HUDEP-2 (cell line): Measurements from ENCODE around the gene TLE6.
"Not testable (repeated sequence)": the region's sequence is repeated elsewhere in the genome, so short reads cannot be mapped to it uniquely, and the experiment has no call there.

Experiments
- DNase-seq, 76 experiments: peaks; one replicate each; lab custom pipeline; 2025; ENCODE audit not compliant: unreplicated experiment in 76 of 76; lab: John Stamatoyannopoulos, UW

TLE6 gene

DNA sequence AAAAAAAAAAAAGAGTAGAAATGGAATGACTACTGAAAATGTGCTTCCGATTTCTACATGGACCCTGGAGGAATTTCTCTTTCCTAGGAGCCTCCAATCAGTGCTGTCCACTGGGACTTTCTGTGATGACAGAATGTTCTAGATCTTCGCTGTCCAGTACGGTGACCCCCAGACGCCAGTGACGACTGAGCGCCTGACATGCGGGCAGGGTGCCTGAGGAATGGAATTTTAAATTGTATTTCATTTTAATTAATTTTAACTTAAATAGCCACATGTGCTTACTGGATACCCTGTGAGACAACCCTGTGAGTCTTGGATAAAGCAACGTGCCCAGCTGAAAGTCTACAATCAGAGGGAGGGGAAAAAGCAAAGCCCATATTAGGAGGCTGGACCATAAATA is 4.1 kb upstream of the TLE6 start:
- no peak for DNase-seq

DNA sequence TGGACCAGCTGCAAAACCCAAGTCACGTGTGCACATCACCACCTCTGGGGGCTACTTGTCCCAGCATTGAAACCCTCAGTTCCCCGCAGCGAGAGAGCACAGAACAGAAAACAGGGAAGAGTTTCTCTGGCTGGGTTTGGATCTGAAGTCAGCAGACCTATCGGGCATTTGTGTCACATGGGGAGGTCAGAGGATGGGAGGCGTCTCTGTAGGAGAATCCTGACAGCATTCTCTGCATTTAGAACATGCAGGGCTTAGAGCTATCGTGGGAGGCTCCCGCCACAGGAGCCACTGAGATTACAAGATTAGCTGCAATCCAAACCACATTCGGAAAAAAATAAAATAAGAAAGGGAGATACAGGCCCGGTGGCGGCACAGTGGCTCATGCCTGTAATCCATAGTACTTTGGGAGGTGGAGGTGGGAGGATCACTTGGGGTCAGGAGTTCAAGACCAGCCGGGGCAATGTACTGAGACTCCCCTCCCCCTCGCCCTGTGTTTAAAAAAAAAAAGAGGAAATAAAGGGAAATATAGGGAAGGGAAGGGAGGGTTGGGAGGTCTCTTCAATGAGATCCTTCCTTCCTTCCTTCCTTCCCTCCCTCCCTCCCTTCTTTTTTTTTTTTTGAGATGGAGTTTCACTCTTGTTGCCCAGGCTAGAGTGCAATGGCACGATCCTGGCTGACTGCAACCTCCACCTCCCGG is 2.9 kb upstream of the TLE6 start:
- peak in 67 of 76 experiments; percentile 22 to 85 (median 55) for DNase-seq

DNA sequence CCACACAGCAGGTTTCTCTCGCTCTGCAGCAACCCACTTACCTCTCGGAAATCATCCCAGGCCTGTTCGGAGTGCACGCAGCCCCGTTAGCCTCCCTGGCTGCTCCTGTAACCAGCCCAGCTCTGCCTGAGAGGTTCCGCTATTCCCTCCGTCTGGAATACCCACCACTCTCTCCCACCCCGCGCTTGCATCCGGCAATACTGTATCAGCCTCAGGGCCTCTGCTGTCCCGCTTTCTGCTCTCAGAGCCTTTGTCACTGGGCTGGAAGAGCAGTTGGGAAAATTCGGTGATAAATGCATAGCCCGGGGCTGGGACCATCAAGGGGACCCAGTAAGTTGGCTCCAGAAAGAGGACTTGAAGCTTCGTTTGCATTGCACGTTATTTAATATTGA is 759 bp upstream of the TLE6 start:
- no peak for DNase-seq

DNA sequence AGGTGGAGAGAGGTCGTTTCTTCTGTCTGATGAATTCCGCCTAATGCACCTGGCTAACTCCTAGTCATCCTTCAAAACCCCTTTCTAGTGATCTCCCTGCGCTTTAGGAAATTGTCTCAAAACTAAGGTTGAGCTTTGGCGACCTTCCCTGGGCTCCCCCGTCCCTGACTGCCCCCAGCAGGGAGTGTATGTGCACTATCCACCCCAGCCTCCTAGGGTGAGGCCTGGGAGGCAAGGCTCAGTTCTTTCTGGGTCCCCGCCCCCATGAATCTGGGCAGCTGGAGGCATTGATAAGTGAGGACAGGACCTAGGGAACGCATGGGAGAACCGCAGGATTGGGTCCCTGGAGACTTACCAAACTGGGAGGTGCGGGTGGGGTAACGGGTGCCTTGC is 378 bp downstream of the TLE6 start:
- DNase-seq = peak in 49 of 76 experiments; percentile 5 to 62 (median 25)

DNA sequence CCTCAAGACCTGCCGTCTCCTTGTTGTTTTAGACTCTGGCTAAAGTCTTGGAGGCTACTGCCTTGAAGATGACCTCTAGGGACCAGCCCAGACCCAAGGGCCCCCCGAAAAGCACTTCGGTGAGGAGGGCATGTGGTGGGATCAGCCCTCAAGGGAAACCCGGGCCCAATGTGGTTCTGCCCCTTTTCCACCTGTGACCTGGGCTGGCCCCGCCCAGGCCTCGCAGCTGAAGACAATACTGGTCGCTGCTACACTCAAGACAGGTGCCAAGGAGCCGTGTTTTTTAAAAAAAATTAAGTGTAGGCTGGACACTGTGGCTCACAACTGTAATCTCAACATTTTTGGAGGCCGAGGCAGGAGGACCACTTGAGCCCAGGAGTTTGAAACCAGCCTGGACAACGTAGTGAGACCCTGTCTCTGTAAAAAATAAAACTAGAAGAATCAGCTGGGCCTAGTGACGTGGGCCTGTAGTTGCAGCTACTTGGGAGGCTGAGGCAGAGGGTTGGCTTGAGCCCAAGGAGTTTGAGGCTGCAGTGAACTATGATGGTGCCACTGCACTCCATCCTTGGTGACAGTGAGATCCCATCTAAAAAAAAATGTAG is 903 bp downstream of the TLE6 start:
- DNase-seq = no peak

DNA sequence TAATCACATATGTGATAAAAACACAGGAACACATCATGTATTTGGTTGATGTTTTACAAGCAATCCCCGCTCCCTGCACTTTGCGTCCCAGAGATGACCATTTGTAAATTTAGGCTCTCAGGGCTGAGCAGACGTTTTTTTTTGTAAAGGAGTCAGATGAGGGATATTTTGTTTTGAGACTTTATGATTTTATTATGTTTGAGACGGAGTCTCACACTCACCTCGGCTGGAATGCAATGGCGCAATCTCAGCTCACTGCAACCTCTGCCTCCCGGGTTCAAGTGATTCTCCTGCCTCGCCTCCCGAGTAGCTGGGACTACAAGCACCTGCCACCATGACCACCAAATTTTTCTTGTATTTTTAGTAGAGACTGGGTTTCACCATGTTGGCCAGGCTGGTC is 1.4 kb downstream of the TLE6 start:
- no peak for DNase-seq

DNA sequence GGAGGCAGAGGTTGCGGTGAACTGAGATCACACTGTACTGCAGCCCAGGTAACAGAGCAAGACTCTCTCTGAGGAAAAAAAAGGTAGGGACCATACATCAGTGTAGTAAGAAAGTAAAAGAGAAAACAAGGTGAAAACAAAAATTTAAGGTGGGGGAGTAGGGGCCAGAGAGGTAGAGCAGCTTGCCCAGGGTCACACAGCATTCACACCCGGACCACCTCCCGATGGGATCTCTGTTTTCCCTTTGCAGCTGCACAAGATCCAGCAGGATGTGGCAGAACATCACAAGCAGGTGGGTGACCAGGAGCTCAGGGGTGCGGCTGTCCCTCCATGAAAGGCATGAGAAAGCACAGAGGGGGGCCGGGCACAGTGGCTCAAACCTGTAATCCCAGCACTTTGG is 4.5 kb downstream of the TLE6 start:
- no peak for DNase-seq

DNA sequence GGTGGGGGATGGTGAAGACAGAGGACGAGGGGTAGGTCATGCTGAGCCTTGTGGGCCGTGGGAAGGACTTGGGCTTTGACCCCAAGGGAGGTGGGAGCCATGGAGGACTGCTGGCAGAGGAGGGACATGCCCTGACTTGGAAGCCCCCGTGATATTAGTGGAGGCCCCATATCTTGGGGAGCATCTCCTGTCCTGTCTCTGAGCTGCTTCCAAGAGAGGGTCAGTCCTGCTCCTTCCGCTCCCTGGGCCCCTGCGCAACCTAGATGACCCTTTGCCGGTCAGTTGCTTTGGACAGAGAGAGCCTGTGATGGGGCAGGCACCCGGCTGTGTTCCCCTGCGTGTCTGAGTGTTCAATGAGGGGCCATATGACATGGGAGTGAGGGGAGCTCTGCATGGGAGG is 5.2 kb downstream of the TLE6 start:
- DNase-seq = no peak

DNA sequence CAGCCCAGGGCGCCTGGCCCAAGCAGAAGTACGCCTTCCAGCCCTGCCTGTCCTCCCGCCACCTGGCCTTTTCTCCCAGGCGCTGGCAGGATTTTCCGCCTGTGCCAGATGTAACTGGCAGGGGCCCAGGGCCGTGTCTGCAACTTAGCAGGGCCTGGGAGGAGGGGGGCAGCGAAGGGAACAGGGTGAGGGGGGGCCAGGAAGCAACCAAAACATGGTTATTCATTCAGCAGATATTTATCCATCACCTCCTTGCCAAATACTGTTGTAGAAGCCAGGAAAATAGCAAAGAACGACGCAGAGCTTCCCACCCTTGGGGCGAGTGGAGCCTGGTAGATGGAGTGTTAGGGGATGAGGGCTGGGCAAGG is 5.6 kb downstream of the TLE6 start:
- DNase-seq = no peak

DNA sequence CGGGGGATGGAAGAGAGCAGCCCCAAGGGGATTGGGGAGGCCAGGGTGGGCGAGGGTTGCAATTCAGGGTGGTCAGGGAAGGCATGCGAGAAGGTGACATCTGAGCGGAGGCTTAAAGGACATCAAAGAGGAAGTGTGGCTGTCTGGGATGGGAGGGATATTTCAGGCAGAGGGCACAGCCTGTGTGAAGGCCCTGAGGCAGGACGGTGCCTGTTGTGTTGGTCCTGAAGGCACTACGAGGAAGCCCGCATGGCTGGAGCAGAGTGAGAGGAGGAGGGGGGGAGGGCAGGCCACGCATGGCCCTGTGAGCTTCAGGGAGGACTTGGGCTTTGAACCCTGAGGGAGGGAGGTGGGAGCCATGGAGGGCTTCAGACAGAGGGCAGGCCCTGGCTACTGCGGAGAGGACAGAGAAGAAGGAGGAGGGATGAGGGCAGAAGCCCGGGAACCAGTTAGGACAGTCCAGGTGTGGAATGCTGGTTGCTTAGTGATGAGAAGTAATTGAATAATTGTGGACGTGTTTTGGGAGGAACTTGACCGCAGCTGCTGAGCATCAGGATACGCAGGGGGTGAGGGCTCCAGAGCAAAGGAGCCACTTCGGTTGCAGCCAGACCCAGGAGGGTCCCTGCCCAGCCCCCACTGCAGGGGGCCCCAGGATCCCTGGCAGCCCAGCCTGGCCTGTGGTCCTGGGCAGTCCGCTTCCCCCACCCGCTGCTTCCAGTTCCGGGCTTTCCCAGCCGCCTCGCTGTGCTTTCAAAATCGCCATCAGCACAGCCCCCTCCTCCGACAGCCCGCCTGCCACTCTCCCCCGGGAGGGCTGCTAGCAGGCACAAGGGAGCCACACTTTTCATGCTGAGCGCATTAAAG is 6.2 kb downstream of the TLE6 start:
- DNase-seq = no peak

DNA sequence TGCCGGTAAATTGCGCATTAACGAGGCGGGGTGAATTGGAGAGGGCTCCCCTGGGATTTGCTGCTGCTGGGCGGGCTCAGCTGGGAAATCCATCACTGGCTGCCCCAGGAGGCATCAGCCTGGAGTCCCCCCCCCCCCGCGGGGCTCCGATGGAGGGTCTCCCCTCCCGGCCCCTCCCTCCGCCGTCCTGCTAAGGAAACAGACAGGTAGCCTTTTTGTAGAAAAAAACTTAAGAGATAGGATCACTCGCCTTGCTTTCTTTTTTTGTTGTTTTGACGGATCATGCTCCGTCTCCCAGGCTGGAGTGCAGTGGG is 6.8 kb downstream of the TLE6 start:
- DNase-seq = no peak

DNA sequence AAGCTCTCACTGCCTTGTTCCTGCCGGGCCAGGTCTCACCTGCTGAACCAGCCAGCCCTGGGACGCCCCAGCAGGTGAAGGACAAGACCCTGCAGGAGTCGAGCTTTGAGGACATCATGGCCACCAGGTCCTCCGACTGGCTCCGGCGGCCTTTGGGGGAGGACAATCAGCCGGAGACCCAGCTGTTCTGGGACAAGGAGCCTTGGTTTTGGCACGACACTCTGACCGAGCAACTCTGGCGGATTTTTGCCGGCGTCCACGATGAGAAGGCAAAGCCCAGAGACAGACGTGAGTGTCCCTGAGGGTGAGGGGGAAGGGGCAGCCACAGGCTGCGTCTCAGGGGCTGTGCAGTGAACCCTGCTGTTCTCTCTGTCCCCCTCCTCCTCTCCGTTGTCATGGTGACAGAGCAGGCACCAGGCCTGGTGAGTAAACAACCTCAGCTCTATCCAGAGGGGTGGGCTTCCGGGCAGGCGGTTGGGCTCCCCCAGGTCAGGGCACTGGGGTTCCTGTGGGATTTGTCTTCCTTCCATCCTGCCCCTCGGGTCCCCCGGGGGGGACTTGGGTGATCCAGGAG is 9.7 kb downstream of the TLE6 start:
- DNase-seq = no peak

DNA sequence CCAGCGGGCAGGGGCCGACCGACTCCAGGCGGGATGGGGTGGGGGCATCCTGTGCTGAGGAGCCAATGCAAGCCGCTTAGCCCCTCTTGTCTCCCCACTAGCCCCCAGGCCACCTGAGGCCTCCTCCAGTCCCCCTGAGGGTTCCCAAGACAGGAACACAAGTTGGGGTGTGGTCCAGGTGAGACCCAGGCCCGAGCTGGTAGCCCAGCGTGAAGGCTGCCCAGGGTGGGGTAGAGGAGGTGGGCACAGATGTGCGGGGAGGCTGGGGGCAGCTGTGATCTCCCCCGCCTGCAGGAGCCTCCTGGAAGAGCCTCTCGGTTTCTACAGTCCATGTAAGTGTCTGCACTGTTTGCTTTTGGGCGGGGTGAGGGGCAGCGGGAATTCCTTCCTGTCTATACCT is 10.4 kb downstream of the TLE6 start:
- DNase-seq = no peak

DNA sequence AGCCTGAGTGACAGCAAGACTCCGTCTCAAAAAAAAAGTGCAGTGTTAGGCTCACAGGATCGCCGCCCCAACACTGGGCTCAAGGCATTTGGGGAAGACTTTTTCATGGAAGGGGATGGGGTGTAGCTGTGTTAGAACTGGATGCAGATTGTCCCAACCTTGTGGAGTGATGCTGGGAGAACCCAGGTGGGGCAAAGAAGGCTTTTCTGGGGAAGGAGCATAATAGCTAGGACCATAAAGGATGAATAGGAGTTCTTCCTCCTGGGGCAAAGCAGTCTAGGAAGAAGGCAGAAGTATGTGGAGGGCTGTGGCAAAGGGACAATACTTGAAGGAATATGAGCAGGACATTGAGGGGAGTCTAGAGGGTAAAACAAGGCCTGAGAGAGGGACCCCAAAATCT is 11.2 kb downstream of the TLE6 start:
- no peak for DNase-seq

DNA sequence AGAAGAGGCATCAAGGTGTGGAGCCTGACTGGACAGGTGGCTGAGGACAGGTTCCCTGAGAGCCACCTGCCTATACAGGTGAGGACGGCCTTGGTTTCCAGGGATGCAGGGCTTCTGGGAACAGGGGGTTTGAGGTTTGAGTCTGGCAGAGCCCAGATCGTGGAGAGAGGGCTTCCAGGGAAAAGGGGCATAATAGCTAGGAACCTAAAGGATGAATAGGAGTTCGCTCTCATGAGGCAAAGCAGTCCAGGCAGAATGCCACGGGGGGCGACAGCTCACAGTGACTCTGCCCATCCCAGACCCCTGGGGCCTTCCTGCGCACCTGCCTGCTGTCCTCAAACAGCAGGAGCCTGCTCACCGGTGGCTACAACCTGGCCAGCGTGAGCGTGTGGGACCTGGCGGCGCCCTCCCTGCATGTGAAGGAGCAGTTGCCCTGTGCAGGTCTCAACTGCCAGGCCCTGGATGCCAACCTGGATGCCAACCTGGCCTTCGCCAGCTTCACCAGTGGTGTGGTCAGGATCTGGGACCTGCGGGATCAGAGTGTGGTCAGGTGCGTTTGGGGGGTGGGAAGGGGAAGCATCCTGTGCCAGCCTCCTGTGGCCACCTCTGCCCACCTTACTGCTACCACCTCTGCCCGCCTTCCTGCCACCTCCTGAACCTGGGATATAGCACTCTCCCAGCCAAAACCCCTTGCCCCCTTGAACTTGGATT is 12.0 kb downstream of the TLE6 start:
- no peak for DNase-seq

DNA sequence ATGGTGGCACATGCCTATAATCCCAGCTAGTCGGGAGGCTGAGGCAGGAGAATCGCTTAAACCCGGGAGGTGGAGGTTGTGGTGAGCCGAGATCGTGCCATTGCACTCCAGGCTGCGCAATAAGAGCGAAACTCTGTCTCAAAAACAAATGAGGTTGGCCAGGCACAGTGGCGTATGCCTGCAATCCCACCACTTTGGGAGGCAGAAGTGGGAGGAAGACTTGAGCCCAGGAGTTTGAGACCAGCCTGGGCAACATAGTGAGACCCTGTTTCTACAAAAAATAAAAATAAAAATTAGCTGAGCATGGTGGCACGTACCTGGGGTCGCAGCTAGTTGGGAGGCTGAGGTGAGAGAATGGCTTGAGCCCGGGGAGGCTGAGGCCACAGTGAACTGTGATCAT is 15.0 kb downstream of the TLE6 start:
- not testable (repeated sequence) for DNase-seq

DNA sequence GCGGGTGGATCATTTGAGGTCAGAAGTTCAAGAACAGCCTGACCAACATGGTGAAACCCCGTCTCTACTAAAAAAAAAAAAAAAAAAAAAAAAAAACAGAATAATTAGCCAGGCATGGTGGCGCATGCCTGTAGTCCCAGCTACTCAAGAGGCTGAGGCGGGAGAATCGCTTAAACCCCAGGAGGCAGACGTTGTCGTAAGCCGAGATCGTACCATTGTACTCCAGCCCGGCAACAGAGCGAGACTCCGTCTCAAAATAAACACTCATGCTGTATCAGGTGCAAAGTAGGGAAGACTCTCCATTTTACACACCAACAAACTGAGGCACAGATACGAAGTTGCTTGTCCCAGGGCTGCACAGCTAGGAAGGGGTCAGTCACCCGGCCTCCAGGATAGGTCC is 15.6 kb downstream of the TLE6 start:
- no peak for DNase-seq

DNA sequence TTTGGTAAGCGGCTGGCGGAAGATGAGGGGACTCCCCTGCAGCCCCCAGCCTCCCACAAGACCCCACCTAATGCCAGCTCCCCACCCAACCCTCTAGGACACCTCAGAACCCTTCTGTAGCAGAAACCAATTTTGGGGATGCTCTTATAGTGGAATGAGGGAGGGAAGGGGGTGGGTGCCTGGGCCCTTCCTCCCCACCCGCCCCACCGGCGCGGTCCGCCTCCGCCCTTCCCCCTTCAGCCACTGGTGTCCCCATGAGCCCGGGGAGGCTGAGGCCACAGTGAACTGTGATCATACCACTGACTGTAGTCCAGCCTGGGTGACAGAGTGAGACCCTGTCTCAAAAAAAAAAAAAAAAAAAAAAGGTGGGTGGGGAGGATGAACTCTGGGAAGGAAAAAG is 16.2 kb downstream of the TLE6 start:
- no peak for DNase-seq

DNA sequence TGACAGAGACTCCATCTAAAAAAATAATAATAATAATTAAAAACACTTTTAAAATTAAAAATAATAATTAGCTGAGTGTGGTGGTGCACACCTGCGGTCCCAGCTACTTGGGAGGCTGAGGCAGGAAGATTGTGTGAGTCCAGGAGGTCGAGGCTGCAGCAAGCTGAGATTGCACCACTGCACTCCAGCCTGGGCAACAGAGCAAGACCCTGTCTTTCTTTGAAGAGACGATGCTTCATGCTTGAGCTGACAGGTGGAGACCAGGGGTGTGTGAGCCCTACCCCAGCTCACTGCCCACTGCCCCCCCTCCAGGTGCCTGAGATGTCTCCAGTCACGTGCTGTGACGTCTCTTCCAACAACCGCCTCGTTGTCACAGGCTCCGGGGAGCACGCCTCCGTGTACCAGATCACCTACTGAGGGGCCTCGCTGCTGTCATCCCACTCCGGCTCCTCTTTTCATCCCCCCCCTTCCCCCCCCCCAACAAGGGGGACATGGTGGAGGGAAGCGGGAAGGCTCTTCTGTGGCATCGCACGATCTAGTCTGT is 17.3 kb downstream of the TLE6 start:
- DNase-seq = no peak

DNA sequence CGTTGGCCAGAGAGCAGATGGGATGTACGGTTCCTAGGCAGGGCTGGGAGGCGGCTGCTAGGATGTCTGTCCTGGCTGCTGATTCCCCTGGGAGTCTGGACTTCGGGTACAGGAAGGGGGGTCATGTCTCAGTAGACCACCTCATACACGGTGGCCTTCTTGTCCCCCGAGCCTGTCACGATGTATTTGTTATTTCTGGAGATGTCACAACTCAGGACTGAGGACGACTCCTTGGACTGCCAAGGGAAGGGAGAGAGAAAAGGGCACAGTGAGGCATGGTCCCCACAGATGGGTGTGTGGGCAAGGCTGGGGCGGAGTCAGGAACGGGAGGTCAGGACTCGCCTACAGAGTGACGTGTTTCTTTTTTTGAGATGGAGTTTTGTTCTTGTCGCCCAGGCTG is 20.4 kb downstream of the TLE6 start:
- DNase-seq = no peak

DNA sequence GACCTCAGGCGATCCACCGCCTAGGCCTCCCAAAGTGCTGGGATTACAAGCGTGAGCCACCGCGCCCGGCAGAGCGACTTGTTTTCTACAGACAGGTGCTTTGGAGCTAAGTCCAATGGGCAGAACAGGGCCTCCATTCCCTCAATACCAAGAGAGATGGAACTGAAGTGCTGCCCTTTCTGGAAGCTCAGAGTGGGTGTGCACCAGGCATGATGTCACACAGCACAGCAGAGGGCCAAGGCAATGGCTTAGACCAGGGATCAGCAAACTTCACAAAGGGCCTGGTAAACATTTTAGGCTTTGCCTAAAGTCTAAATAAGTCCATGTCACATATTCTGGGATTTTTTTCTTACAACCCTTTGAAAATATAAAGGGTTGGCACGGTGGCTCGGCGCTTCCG is 21.3 kb downstream of the TLE6 start:
- no peak for DNase-seq
